WERI-Rb-1 (cell line): ENCODE results near the gene RFC2.

ENCODE experiments used
- DNase-seq: peaks from one replicate; pipeline ENCODE4 v3.0.0-alpha.2; 2020
- H3K27ac ChIP-seq: fragments of 250-450 bp; sonication (Bioruptor Pico); 2 replicates; pipeline ENCODE4 v1.5.1; 2020; ENCODE audit warnings: mild to moderate bottlenecking, moderate library complexity
- H3K27me3 ChIP-seq: fragments of 250-450 bp; sonication (Bioruptor Pico); 2 replicates; pipeline ENCODE4 v1.5.1; 2021; ENCODE audit warnings: mild to moderate bottlenecking, low read depth, moderate library complexity; ENCODE audit not compliant: insufficient read depth, severe bottlenecking
- H3K36me3 ChIP-seq: fragments of 250-450 bp; sonication (Bioruptor Pico); 2 replicates; pipeline ENCODE4 v1.5.1; 2020; ENCODE audit warnings: mild to moderate bottlenecking, moderate library complexity
- H3K4me3 ChIP-seq: 2 replicates; pipeline ENCODE4 v1.5.1; 2011; ENCODE audit warnings: low read depth, mild to moderate bottlenecking, control low read depth, low read length
- H3K9me3 ChIP-seq: fragments of 250-450 bp; sonication (Bioruptor Pico); 2 replicates; pipeline ENCODE4 v1.5.1; 2021; ENCODE audit warnings: mild to moderate bottlenecking, moderate library complexity; ENCODE audit not compliant: severe bottlenecking
- TF ChIP-seq, protein P1 (sequence below): IDR thresholded peaks from 2 replicates; pipeline ENCODE4 v1.5.1; 2011; ENCODE audit warnings: low read depth, mild to moderate bottlenecking, control low read depth, inconsistent platforms, low read length

Gene RFC2

DNA sequence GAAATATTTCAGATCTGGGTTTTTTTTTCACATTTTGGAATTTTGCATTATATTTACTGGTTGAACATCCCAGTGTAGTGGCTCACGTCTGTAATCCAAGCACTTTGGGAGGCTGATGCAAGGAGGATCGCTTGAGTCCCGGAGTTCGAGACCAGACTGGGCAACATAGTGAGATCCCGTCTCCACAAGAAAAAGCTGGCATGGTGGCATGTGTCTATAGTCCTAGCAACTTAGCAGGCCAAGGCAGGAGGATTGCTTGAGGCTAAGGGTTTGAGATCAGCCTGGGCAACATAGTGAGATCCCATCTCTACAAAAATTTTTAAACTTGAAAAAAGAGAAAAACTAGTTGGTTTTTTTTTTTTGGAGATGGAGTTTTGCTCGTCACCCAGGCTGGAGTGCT lies 6.0 kb downstream of the RFC2 start:
- no peak for DNase-seq
- Histone ChIP-seq H3K36me3 (peaks cover 78% of the 10 kb centered on the region), H3K27me3 (no peaks in the 10 kb centered on the region), H3K27ac (no peak overlapping the region), H3K4me3 (no peak overlapping the region), H3K9me3 (no peaks in the 10 kb centered on the region)
- TF ChIP-seq, protein P1, sequence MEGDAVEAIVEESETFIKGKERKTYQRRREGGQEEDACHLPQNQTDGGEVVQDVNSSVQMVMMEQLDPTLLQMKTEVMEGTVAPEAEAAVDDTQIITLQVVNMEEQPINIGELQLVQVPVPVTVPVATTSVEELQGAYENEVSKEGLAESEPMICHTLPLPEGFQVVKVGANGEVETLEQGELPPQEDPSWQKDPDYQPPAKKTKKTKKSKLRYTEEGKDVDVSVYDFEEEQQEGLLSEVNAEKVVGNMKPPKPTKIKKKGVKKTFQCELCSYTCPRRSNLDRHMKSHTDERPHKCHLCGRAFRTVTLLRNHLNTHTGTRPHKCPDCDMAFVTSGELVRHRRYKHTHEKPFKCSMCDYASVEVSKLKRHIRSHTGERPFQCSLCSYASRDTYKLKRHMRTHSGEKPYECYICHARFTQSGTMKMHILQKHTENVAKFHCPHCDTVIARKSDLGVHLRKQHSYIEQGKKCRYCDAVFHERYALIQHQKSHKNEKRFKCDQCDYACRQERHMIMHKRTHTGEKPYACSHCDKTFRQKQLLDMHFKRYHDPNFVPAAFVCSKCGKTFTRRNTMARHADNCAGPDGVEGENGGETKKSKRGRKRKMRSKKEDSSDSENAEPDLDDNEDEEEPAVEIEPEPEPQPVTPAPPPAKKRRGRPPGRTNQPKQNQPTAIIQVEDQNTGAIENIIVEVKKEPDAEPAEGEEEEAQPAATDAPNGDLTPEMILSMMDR, result no peak

DNA sequence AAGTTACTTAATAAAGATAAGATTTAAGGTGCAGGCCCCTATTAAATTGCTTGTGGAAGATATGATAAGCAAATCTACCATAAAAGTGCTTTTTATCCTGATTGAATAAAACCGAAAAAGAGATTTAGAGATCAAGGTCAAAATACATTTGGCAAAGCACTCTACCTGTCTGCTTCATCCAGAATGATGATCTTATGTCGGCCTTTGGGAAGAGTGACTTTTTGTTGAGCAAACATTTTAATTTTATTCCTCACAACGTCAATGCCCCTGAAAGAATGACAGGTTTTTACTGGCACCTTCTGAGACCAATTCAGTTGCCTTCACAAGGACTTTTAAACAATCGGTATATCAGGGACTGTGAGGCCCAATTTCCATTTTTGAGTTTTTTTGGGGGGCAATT lies 7.7 kb downstream of the RFC2 start:
- Histone ChIP-seq H3K36me3 (peaks cover 86% of the 10 kb centered on the region), H3K27ac (no peak overlapping the region), H3K4me3 (no peak overlapping the region), H3K9me3 (no peaks in the 10 kb centered on the region), H3K27me3 (no peaks in the 10 kb centered on the region)
- DNase-seq, result no peak
- TF ChIP-seq, protein P1, result no peak

DNA sequence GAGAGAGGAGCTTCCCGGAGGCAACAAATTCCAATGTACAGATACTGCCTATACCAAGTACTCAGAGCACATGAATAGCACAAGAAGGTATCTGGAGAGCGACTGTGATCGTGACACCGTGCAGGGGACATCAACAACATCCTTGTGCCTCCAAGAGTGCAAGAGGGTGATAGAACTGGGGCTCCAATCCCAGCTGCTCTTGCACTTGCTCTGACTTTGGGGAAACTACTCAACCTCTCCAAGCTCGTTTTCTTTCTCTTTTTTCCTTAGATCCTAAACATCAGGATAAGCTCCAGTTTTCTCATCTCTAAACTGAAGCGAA lies 12.1 kb downstream of the RFC2 start:
- Histone ChIP-seq H3K27me3 (no peaks in the 10 kb centered on the region), H3K27ac (no peak overlapping the region), H3K4me3 (no peak overlapping the region), H3K36me3 (peaks cover 86% of the 10 kb centered on the region), H3K9me3 (no peaks in the 10 kb centered on the region)
- TF ChIP-seq, protein P1, result no peak
- DNase-seq, result no peak

DNA sequence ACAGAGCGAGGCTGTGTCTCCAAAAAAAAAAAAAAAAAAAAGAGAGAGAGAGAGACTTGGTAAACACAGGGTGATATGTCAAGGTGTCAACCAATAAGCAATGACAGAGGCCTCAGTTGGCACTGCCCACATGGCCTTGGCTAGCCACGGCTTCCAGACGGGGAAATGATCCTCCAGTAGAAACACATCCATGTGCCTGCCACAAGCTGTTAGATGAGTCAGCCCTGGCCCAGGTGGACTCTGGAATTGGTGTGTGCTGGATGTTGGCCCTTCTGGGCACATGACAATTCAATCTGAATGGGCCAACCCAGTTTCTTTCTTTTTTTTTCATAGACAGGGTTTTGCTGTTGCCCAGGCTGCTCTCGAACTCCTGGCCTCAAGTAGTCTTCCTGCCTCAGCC lies 13.7 kb downstream of the RFC2 start:
- H3K4me3 ChIP-seq, result no peak overlapping the region
- no peak for DNase-seq
- TF ChIP-seq, protein P1, result no peak
- no peaks in the 10 kb centered on the region for H3K9me3 ChIP-seq
- peaks cover 95% of the 10 kb centered on the region for H3K36me3 ChIP-seq
- H3K27ac ChIP-seq, result no peak overlapping the region
- H3K27me3 ChIP-seq, result no peaks in the 10 kb centered on the region

DNA sequence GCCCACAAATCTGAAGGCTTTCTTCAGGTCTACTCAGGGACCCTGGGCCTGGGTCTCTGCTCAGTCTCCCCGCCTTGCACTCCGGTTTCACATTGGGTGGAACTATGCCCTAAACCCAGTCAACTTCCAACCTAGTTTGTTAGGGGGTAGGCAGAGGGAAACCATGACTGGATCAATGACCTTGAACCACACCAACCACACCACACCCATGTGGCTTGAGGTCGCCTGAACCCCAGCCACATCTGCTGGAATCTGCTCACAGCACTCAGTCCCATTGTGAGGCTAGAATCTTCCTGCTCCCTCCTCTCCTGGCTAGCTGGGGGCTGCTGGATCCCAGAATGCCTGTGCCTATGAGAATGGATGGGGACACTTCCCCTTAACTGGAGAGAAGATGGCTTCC lies 17.9 kb downstream of the RFC2 start:
- TF ChIP-seq, protein P1, result no peak
- no peak for DNase-seq
- no peak overlapping the region for H3K27ac ChIP-seq
- peaks cover 92% of the 10 kb centered on the region for H3K36me3 ChIP-seq
- no peaks in the 10 kb centered on the region for H3K27me3 ChIP-seq
- no peaks in the 10 kb centered on the region for H3K9me3 ChIP-seq
- no peak overlapping the region for H3K4me3 ChIP-seq

DNA sequence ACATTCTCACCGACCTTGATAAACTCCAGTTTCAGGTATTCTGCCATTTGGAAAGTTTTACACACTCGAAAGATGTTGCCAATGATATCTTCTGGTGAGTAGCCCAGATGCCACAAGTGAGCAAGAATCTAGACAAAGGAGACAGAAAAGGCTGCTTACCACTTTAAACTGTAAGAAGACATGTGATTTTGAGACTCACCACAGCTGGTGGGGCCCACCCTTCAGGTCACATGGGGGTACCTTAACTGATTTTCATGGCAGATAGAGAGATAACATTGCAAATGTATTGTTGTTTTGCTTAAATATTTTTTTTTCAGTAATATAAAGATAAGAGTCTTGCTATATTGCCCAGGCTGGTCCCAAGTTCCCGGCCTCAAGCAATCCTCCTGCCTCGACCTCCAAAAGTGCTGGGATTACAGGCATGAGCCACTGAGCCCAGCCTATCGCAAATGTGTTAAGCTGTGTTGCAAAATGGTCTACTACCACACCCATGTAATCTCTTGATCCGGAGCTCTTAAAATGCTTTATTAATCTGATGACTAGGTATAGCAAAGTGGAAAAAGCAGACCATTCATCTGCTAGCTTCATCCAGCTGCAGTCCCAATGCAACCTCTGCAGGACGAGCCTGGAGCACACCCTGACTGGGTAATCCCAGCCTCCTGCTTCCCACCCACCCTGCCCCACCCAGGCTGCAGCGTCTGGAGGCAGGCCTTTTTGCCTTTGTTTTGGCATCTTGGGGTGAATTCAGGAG lies 18.5 kb downstream of the RFC2 start:
- no peak overlapping the region for H3K27ac ChIP-seq
- H3K36me3 ChIP-seq, result peaks cover 91% of the 10 kb centered on the region
- H3K9me3 ChIP-seq, result no peaks in the 10 kb centered on the region
- no peak for DNase-seq
- H3K4me3 ChIP-seq, result no peak overlapping the region
- H3K27me3 ChIP-seq, result no peaks in the 10 kb centered on the region
- TF ChIP-seq, protein P1, result no peak
